K562 (cell line): ENCODE data around the gene PIF1. TPM values are rescaled to one million over a fixed set of nuclear protein-coding genes. Genes with fewer than 3 reads are reported as not detected.
A peak's percentile ranks its signal among the peaks of the same experiment; 100 is the strongest.

ENCODE experiments used
- ATAC-seq: fragments of 200-7000 bp; cut with Tn5 transposase; 3 replicates; pipeline ENCODE4 v1.9.1; 2020; ENCODE audit warnings: moderate library complexity
- BruUV-seq: library from RNA; stranded (reverse); fragments of 400-500 nt; replicated peaks from 2 replicates; lab custom pipeline; 2021; lab: Mats Ljungman, UMichigan
- CTCF ChIA-PET: fragments of 300-600 bp; formaldehyde crosslinking; extraction: SDS; loops from one replicate; lab custom pipeline; 2021; ENCODE audit warnings: low intra/inter-chr PET ratio; lab: Yijun Ruan, JAX
- POLR2A ChIA-PET: fragments of 300-600, 350-650 bp; sonication (Branson Sonifier 250); formaldehyde crosslinking; extraction: SDS; loops from one replicate; lab custom pipeline; 2021; ENCODE audit warnings: antibody characterized with exemption, inconsistent platforms; lab: Yijun Ruan, JAX
- DNase-seq, 4 experiments: peaks; one replicate each; pipeline versions ENCODE4 v3.0.0 to v3.0.0-alpha.2; 2011 to 2018; ENCODE audit warnings: low spot score in 3 of 4, mixed read lengths in 3 of 4; ENCODE audit errors: extremely low read depth in 1 of 4
- FAIRE-seq: peaks from 2 replicates; lab custom pipeline; 2011; peaks lifted over from hg19 to GRCh38; lab: Jason Lieb, UNC
- H2AFZ ChIP-seq: 2 replicates; pipeline ENCODE4 v1.6.0; 2011; ENCODE audit warnings: low read depth, low read length, control low read depth, inconsistent platforms
- H3K27ac ChIP-seq: fragments of 200-600 bp; 3 replicates; pipeline ENCODE4 v1.8.0; 2011; ENCODE audit warnings: low read depth, mild to moderate bottlenecking, control low read depth, inconsistent platforms, low read length, moderate library complexity, mixed read lengths; ENCODE audit errors: extremely low read depth
- H3K27me3 ChIP-seq, 2 experiments: fragments of 300-600 bp in 1 of 2; 2 replicates in 1 of 2; 3 replicates in 1 of 2; pipeline versions ENCODE4 v1.6.0 to v1.8.0; 2011; ENCODE audit warnings: inconsistent platforms in 2 of 2, low read length in 2 of 2, mild to moderate bottlenecking in 1 of 2, mixed read lengths in 1 of 2, moderate library complexity in 1 of 2; ENCODE audit not compliant: control insufficient read depth in 2 of 2, insufficient read depth in 2 of 2
- H3K36me3 ChIP-seq: fragments of 300-600 bp; 3 replicates; pipeline ENCODE4 v1.8.0; 2011; ENCODE audit warnings: mild to moderate bottlenecking, low read length, inconsistent platforms; ENCODE audit not compliant: control insufficient read depth, insufficient read depth
- H3K4me1 ChIP-seq, 2 experiments: fragments of 200-600 bp in 1 of 2; replicated peaks in 1 of 2; 2 replicates in 1 of 2; 3 replicates in 1 of 2; pipeline versions ENCODE4 v1.5.1 to v1.8.0; 2011; ENCODE audit warnings: inconsistent platforms in 2 of 2, low read length in 2 of 2, mild to moderate bottlenecking in 1 of 2, mixed read lengths in 1 of 2, moderate library complexity in 1 of 2; ENCODE audit not compliant: control insufficient read depth in 2 of 2, insufficient read depth in 2 of 2
- H3K4me2 ChIP-seq: 2 replicates; pipeline ENCODE4 v1.6.1; 2011; ENCODE audit warnings: low read length, control low read depth, inconsistent platforms, mixed read lengths; ENCODE audit not compliant: insufficient read depth
- H3K4me3 ChIP-seq: fragments of 200-600 bp; sonication (generic), shearing (Covaris generic); 2 replicates; pipeline ENCODE4 v1.5.1; 2016; ENCODE audit warnings: control low read depth, inconsistent platforms
- H3K79me2 ChIP-seq: fragments of 200-600 bp; 3 replicates; pipeline ENCODE4 v1.8.0; 2011; ENCODE audit warnings: low read length, inconsistent platforms; ENCODE audit not compliant: control insufficient read depth, insufficient read depth
- H3K9ac ChIP-seq, 2 experiments: 2 replicates each; pipeline versions ENCODE4 v1.6.0 to v1.6.1; 2011; ENCODE audit warnings: low read depth in 2 of 2, low read length in 2 of 2, control low read depth in 1 of 2, inconsistent platforms in 1 of 2, mild to moderate bottlenecking in 1 of 2, mixed read lengths in 1 of 2; ENCODE audit not compliant: insufficient read depth in 1 of 2
- H3K9me1 ChIP-seq: one replicate; pipeline ENCODE4 v1.6.0; 2011; ENCODE audit warnings: inconsistent platforms, mild to moderate bottlenecking, low read length, moderate library complexity; ENCODE audit not compliant: control insufficient read depth, insufficient read depth
- H3K9me3 ChIP-seq: replicated peaks from 2 replicates; pipeline ENCODE4 v1.5.1; 2011; ENCODE audit warnings: low read depth, low read length, inconsistent platforms; ENCODE audit not compliant: control insufficient read depth, insufficient read depth
- H4K20me1 ChIP-seq: replicated peaks from 2 replicates; pipeline ENCODE4 v1.6.1; 2011; ENCODE audit warnings: low read length, inconsistent platforms, mixed read lengths; ENCODE audit not compliant: control insufficient read depth, insufficient read depth
- JUND ChIP-seq, 2 experiments: IDR thresholded peaks; 2 replicates in 1 of 2; 3 replicates in 1 of 2; pipeline ENCODE4 v1.6.1; 2011; ENCODE audit warnings: borderline replicate concordance in 2 of 2, low read depth in 2 of 2, low read length in 2 of 2, improper control_type of control experiment in 1 of 2, missing biosample characterization in 1 of 2, missing genetic modification characterization in 1 of 2, missing genetic modification reagents in 1 of 2
- NFIC ChIP-seq: fragments of 450-650 bp; IDR thresholded peaks from 2 replicates; pipeline ENCODE4 v1.6.1; 2017; ENCODE audit warnings: mild to moderate bottlenecking, inconsistent platforms
- RBM39 ChIP-seq: fragments of 200-400 bp; formaldehyde crosslinking; optimal IDR thresholded peaks from 2 replicates; pipeline ENCODE3; 2018; ENCODE audit warnings: low read depth, low read length
- ZKSCAN1 ChIP-seq: fragments of 150-350 bp; IDR thresholded peaks from 2 replicates; pipeline ENCODE4 v1.6.1; 2016; ENCODE audit warnings: low read depth, low read length
- ZNF584 ChIP-seq: fragments of 200-800 bp; sonication (Bioruptor generic); IDR thresholded peaks from 2 replicates; pipeline ENCODE4 v1.6.1; 2016; ENCODE audit warnings: low read depth, mild to moderate bottlenecking, missing genetic modification characterization, missing compliant biosample characterization
- ZSCAN32 ChIP-seq: fragments of 450-650 bp; formaldehyde crosslinking; IDR thresholded peaks from 2 replicates; pipeline ENCODE4 v1.4.0; 2020; ENCODE audit warnings: mild to moderate bottlenecking, moderate library complexity
- WGBS: fragments of 100-300 bp; shearing (Covaris generic); methylation state at CpG from one replicate; pipeline ENCODE4 v1.1.6; 2016; ENCODE audit warnings: low coverage, mixed read lengths; ENCODE audit not compliant: insufficient coverage; ENCODE audit errors: missing lambda C conversion rate; 5-methylcytosine and 5-hydroxymethylcytosine counted together
- in situ Hi-C: fragments of 300-500 bp; cut with MboI; formaldehyde crosslinking; loops from 4 replicates; pipeline ENCODE4 v1.15.0; 2018; ENCODE audit warnings: inconsistent platforms, mixed read lengths
- intact Hi-C: fragments of 100-400 bp; cut with micrococcal nuclease; formaldehyde crosslinking; loops from 2 replicates; pipeline ENCODE4 v1.14.2; 2022
- polyA plus RNA-seq, 8 experiments: library from polyadenylated mRNA; depleted of rRNA in 4 of 8; stranded (reverse) in 5 of 8; unstranded in 3 of 8; fragments of >200 nt; fragmentation: Nextera tagmentation in 2 of 8; fragmentation: Illumina TruSeq in 1 of 8; extraction: Ambion mirVana in 2 of 8; extraction: Trizol in 1 of 8; gene quantifications; 2 replicates each; pipeline versions ENCODE4 v1.2.1 to v1.2.3, GENCODE V29; 2011 to 2014; ENCODE audit warnings: inconsistent platforms in 1 of 8, missing spikeins in 1 of 8
- total RNA-seq, 7 experiments: library from RNA; depleted of rRNA in 6 of 7; stranded (reverse); fragments of >200 nt in 6 of 7; fragmentation: Illumina TruSeq in 2 of 7; extraction: Trizol in 2 of 7; gene quantifications; 2 replicates each; pipeline versions ENCODE4 v1.2.1 to v1.2.3, GENCODE V29; 2011 to 2021; ENCODE audit warnings: low replicate concordance in 1 of 7
- TF ChIP-seq, protein P1 (sequence below): sonication (generic); formaldehyde crosslinking; IDR thresholded peaks from 2 replicates; pipeline ENCODE4 v1.9.0; 2022; ENCODE audit warnings: mild to moderate bottlenecking, missing genetic modification reagents

The PIF1 gene
- total and polyA plus RNA-seq, 9 of the 15 experiments (the other 6 are each of a cell fraction or from before 2014, with no cell fraction given): 1.1 to 37.9 (median 11.5) TPM

- intact Hi-C loops (no loop called here), in situ Hi-C loops (no loop called here)
- Histone ChIP-seq H3K4me1 (peaks cover 0 to 10% of the 10 kb centered on the region in 2 experiments; a peak in 1 of 5 replicates), H3K4me3 (no peak overlapping the region), H3K36me3 (peaks cover 42% of the 10 kb centered on the region; the same call in 1 of the 3 replicates), H3K9me3 (no peaks in the 10 kb centered on the region), H3K27me3 (no peaks in the 10 kb centered on the region), H3K9ac (no peak overlapping the region), H3K9me1 (no peaks in the 10 kb centered on the region), H3K79me2 (no peaks in the 10 kb centered on the region), H4K20me1 (no peaks in the 10 kb centered on the region; the same call in 1 of the 2 replicates), H3K27ac (no peak overlapping the region), H3K4me2 (no peak overlapping the region), H2AFZ (no peak overlapping the region)
- 87% methylated on average over 11 of the region's 11 CpGs for WGBS
- no peak for ATAC-seq
- ChIA-PET CTCF (no interaction called here), POLR2A (interaction anchor here (1.1 to 1.5 kb wide), 3 partner anchors 10 to 121 kb away, joined by 3 to 4 read pairs (median 3); no protein-coding TSS in a partner anchor)
- no TSS peak for BruUV-seq
- 0 out of 2 replicates have a peak, but pooled peaks have one; percentile 20 for TF ChIP-seq NFIC
- no peak for TF ChIP-seq RBM39
- no peak for TF ChIP-seq ZKSCAN1
- no peak for DNase-seq
- FAIRE-seq: no peak
Observed at GRCh38 chr15:64861331-64861730, 35.9 kb upstream of the PIF1 start.

- in situ Hi-C loops (no loop called here), intact Hi-C loops (no loop called here)
- H3K27me3 ChIP-seq: no peaks in the 10 kb centered on the region
- H3K36me3 ChIP-seq: peaks cover 49% of the 10 kb centered on the region; the same call in 2 of the 3 replicates
- FAIRE-seq (no peak), DNase-seq (no peak), ATAC-seq (no peak)
- no peaks in the 10 kb centered on the region for H3K9me1 ChIP-seq
- H3K4me1 ChIP-seq: peaks cover 0 to 9% of the 10 kb centered on the region in 2 experiments; a peak in 2 of 5 replicates
- ChIA-PET CTCF (no interaction called here), POLR2A (interaction anchor here (0.6 to 1.1 kb wide), 3 partner anchors 15 to 62 kb away, joined by 3 to 6 read pairs (median 3); no protein-coding TSS in a partner anchor)
- BruUV-seq: no TSS peak
- H3K27ac ChIP-seq: no peak overlapping the region
- H3K79me2 ChIP-seq: no peaks in the 10 kb centered on the region
- no peaks in the 10 kb centered on the region for H3K9me3 ChIP-seq
- H4K20me1 ChIP-seq: peaks cover 4% of the 10 kb centered on the region; the same call in 1 of the 2 replicates
- no peak overlapping the region for H3K4me2 ChIP-seq
- WGBS: 83% methylated on average over 2 of the region's 2 CpGs
- TF ChIP-seq JUND (IDR thresholded peaks at IDR 0.05; ENCODE audit: borderline replicate concordance, low read depth, low read length): no peak
- no peak for TF ChIP-seq JUND (tag; IDR thresholded peaks at IDR 0.05; ENCODE audit: borderline replicate concordance, low read depth, low read length)
- TF ChIP-seq ZNF584 (CRISPR knock-in tag): no peak
- no peak for TF ChIP-seq ZSCAN32
- TF ChIP-seq, protein P1, sequence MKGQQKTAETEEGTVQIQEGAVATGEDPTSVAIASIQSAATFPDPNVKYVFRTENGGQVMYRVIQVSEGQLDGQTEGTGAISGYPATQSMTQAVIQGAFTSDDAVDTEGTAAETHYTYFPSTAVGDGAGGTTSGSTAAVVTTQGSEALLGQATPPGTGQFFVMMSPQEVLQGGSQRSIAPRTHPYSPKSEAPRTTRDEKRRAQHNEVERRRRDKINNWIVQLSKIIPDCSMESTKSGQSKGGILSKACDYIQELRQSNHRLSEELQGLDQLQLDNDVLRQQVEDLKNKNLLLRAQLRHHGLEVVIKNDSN (CRISPR knock-in tag): no peak
- no peak overlapping the region for H3K4me3 ChIP-seq
- no peak overlapping the region for H3K9ac ChIP-seq
- no peak overlapping the region for H2AFZ ChIP-seq
Observed at GRCh38 chr15:64859226-64859625, 33.8 kb upstream of the PIF1 start.
